CD14-positive monocyte (primary cell): Measurements from ENCODE around the gene SNRNP27. TPM values are rescaled to one million over a fixed set of nuclear protein-coding genes. Genes with fewer than 3 reads are reported as not detected.
A peak's percentile ranks its signal among the peaks of the same experiment; 100 is the strongest.

Source experiments
- DNase-seq, 3 donors: peaks; one replicate each; pipeline ENCODE4 v3.0.0-alpha.2; 2011 to 2022
- H2AFZ ChIP-seq: 2 replicates; pipeline ENCODE4 v1.6.0; 2012; ENCODE audit warnings: mild to moderate bottlenecking, low read depth, low read length, inconsistent platforms; ENCODE audit not compliant: insufficient read depth, poor library complexity, severe bottlenecking
- H3K27ac ChIP-seq, 2 donors: 1 replicate in 1 of 2; 2 replicates in 1 of 2; pipeline ENCODE4 v1.5.1; 2012 to 2013; ENCODE audit warnings: low read length in 2 of 2, control low read depth in 1 of 2, inconsistent platforms in 1 of 2, low read depth in 1 of 2, mild to moderate bottlenecking in 1 of 2
- H3K27me3 ChIP-seq, 2 donors: one replicate each; pipeline versions ENCODE4 v1.6.0 to v1.6.1; 2011 to 2013; ENCODE audit warnings: low read length in 2 of 2; ENCODE audit not compliant: control insufficient read depth in 2 of 2, insufficient read depth in 2 of 2
- H3K36me3 ChIP-seq, 2 donors: replicated peaks in 1 of 2; 1 replicate in 1 of 2; 2 replicates in 1 of 2; pipeline versions ENCODE4 v1.5.1 to v1.6.1; 2012 to 2013; ENCODE audit warnings: low read length in 2 of 2, control low read depth in 1 of 2, inconsistent platforms in 1 of 2, mild to moderate bottlenecking in 1 of 2; ENCODE audit not compliant: insufficient read depth in 2 of 2, control insufficient read depth in 1 of 2
- H3K4me1 ChIP-seq, 2 donors: 1 replicate in 1 of 2; 2 replicates in 1 of 2; pipeline versions ENCODE4 v1.5.1 to v1.6.1; 2012 to 2013; ENCODE audit warnings: low read length in 2 of 2, control low read depth in 1 of 2, inconsistent platforms in 1 of 2, mild to moderate bottlenecking in 1 of 2, moderate library complexity in 1 of 2; ENCODE audit not compliant: insufficient read depth in 2 of 2, control insufficient read depth in 1 of 2
- H3K4me2 ChIP-seq: replicated peaks from 2 replicates; pipeline ENCODE3; 2012; ENCODE audit warnings: low read length, moderate library complexity, mild to moderate bottlenecking; ENCODE audit not compliant: poor library complexity, severe bottlenecking; ENCODE audit errors: extremely low read depth
- H3K4me3 ChIP-seq, 3 experiments: fragments of 200-600 bp in 1 of 3; sonication (generic) in 1 of 3; replicated peaks in 1 of 3; 1 replicate in 2 of 3; 2 replicates in 1 of 3; pipeline ENCODE4 v1.5.1; 2011 to 2013; ENCODE audit warnings: low read length in 3 of 3, mild to moderate bottlenecking in 3 of 3, control low read depth in 2 of 3, low read depth in 2 of 3, inconsistent platforms in 1 of 3, moderate library complexity in 1 of 3
- H3K79me2 ChIP-seq: 2 replicates; pipeline ENCODE4 v1.6.0; 2012; ENCODE audit warnings: mild to moderate bottlenecking, control low read depth, inconsistent platforms, low read length, moderate library complexity; ENCODE audit not compliant: insufficient read depth
- H3K9ac ChIP-seq: 2 replicates; pipeline ENCODE4 v1.6.0; 2017; ENCODE audit warnings: low read length, mild to moderate bottlenecking; ENCODE audit not compliant: insufficient read depth, poor library complexity, severe bottlenecking
- H3K9me3 ChIP-seq, 2 donors: replicated peaks in 1 of 2; 1 replicate in 1 of 2; 2 replicates in 1 of 2; pipeline versions ENCODE4 v1.5.1 to v1.6.1; 2012 to 2013; ENCODE audit warnings: low read length in 2 of 2, control low read depth in 1 of 2; ENCODE audit not compliant: control insufficient read depth in 1 of 2, insufficient read depth in 1 of 2
- H4K20me1 ChIP-seq: 2 replicates; pipeline ENCODE4 v1.6.0; 2012; ENCODE audit warnings: mild to moderate bottlenecking, low read length, control low read depth, moderate library complexity; ENCODE audit not compliant: insufficient read depth
- H3K27ac Mint-ChIP-seq, 7 donors: one replicate each; pipeline ENCODE4 v1.8.0; 2020; ENCODE audit warnings: mild to moderate bottlenecking in 7 of 7, mixed read lengths in 7 of 7, moderate library complexity in 6 of 7, inconsistent platforms in 2 of 7
- H3K27me3 Mint-ChIP-seq, 3 donors: one replicate each; pipeline ENCODE4 v1.8.0; 2021 to 2022; ENCODE audit warnings: low read depth in 3 of 3, mild to moderate bottlenecking in 3 of 3, mixed read lengths in 3 of 3, moderate library complexity in 3 of 3, inconsistent platforms in 1 of 3
- H3K36me3 Mint-ChIP-seq, 2 donors: one replicate each; pipeline ENCODE4 v1.8.0; 2020; ENCODE audit warnings: mixed read lengths in 2 of 2, inconsistent platforms in 1 of 2, mild to moderate bottlenecking in 1 of 2
- H3K4me1 Mint-ChIP-seq: one replicate; pipeline ENCODE4 v1.8.0; 2020; ENCODE audit warnings: mild to moderate bottlenecking, mixed read lengths
- H3K4me3 Mint-ChIP-seq, 2 donors: one replicate each; pipeline ENCODE4 v1.8.0; 2020; ENCODE audit warnings: mild to moderate bottlenecking in 2 of 2, mixed read lengths in 2 of 2, moderate library complexity in 1 of 2
- H3K9me3 Mint-ChIP-seq, 7 donors: one replicate each; pipeline ENCODE4 v1.8.0; 2020 to 2022; ENCODE audit warnings: mixed read lengths in 7 of 7, mild to moderate bottlenecking in 6 of 7, moderate library complexity in 6 of 7, inconsistent platforms in 2 of 7
- WGBS: methylation state at CpG from one replicate; pipeline ENCODE4 v1.1.5; 2013; ENCODE audit warnings: missing lambda C conversion rate; ENCODE audit not compliant: insufficient coverage; 5-methylcytosine and 5-hydroxymethylcytosine counted together
- intact Hi-C, 2 donors: fragments of 100-400 bp; cut with micrococcal nuclease; formaldehyde crosslinking; loops; one replicate each; pipeline versions ENCODE4 v1.15.0 to v1.15.1; 2023
- polyA plus RNA-seq, 3 donors: library from polyadenylated mRNA; depleted of rRNA in 1 of 3; unstranded in 2 of 3; stranded (reverse) in 1 of 3; fragments of 300-500 nt in 2 of 3; fragments of >200 nt in 1 of 3; fragmentation: Illumina TruSeq in 2 of 3; gene quantifications; 1 replicate in 2 of 3; 2 replicates in 1 of 3; pipeline ENCODE4 v1.2.3, GENCODE V29; 2012 to 2021
- small RNA-seq: library from RNA; depleted of rRNA; stranded (forward); fragments of <200 nt; gene quantifications from one replicate; pipeline ENCODE3, GENCODE V24; 2012; ENCODE audit warnings: low read depth; ENCODE audit not compliant: insufficient read length
- TF ChIP-seq, protein P1 (sequence below): fragments of 200-600 bp; IDR thresholded peaks from one replicate; pipeline ENCODE4 v1.8.0; 2022; ENCODE audit warnings: antibody characterized with exemption, mild to moderate bottlenecking

The SNRNP27 gene
- polyA plus RNA-seq, 3 donors, result 15.6 to 54.8 (median 47.4) TPM

GRCh38 chr2:69952336-69953115 lies 58.8 kb downstream of the SNRNP27 start:
- H3K4me2 ChIP-seq, result peak overlapping the region; percentile 15
- no peaks in the 10 kb centered on the region for H3K79me2 ChIP-seq
- Mint-ChIP-seq H3K4me1 (peaks cover 61% of the 10 kb centered on the region), H3K4me3 (peak overlapping the region; percentile 32 to 61), H3K9me3 (peaks cover 0 to 3% (median 0%) of the 10 kb centered on the region in 7 donors), H3K27me3 (peaks cover 0 to 3% (median 0%) of the 10 kb centered on the region in 3 donors), H3K27ac (peak overlapping the region; percentile 73 to 92 (median 90)), H3K36me3 (no peaks in the 10 kb centered on the region)
- H3K9ac ChIP-seq, result no peak overlapping the region
- H3K9me3 ChIP-seq, result no peaks in the 10 kb centered on the region
- H3K4me1 ChIP-seq, result peaks cover 45 to 63% of the 10 kb centered on the region in 2 donors
- H3K4me3 ChIP-seq, result peak overlapping the region in 1 of 3 experiments; percentile 16
- H4K20me1 ChIP-seq, result no peaks in the 10 kb centered on the region
- H3K27ac ChIP-seq, result peak overlapping the region; percentile 29 to 58
- peak in 2 of 3 donors; percentile 33 to 44 for DNase-seq
- 41% methylated on average over 3 of the region's 6 CpGs for WGBS
- no peaks in the 10 kb centered on the region for H3K27me3 ChIP-seq
- intact Hi-C loops, result no loop called here
- TF ChIP-seq, protein P1, sequence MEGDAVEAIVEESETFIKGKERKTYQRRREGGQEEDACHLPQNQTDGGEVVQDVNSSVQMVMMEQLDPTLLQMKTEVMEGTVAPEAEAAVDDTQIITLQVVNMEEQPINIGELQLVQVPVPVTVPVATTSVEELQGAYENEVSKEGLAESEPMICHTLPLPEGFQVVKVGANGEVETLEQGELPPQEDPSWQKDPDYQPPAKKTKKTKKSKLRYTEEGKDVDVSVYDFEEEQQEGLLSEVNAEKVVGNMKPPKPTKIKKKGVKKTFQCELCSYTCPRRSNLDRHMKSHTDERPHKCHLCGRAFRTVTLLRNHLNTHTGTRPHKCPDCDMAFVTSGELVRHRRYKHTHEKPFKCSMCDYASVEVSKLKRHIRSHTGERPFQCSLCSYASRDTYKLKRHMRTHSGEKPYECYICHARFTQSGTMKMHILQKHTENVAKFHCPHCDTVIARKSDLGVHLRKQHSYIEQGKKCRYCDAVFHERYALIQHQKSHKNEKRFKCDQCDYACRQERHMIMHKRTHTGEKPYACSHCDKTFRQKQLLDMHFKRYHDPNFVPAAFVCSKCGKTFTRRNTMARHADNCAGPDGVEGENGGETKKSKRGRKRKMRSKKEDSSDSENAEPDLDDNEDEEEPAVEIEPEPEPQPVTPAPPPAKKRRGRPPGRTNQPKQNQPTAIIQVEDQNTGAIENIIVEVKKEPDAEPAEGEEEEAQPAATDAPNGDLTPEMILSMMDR, result peak; percentile 25
- no peaks in the 10 kb centered on the region for H3K36me3 ChIP-seq
- peak overlapping the region; percentile 52 for H2AFZ ChIP-seq

DNA sequence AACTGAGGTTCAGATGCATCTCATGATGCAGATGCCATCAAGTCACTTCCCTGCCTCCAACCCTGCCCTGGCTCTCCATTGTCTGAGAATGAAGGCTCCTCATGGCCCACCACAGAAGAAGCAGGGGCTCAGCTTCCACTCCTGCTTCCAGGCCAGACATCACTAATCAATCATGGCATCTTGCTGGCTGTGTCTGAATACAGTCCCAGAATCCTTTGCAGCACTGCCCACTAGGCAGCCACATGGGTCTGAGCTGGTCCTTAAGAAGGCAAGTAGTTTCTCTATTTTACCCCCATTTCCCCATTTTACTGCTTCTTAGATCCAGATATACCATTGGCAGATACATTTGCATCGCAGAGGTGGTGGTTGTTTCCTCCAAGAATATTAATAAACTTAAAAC lies 60.3 kb downstream of the SNRNP27 start:
- Mint-ChIP-seq H3K4me1 (peaks cover 50% of the 10 kb centered on the region), H3K27ac (peak overlapping the region in 2 of 7 donors; percentile 4 to 20), H3K36me3 (no peaks in the 10 kb centered on the region), H3K27me3 (peaks cover 0 to 8% (median 0%) of the 10 kb centered on the region in 3 donors), H3K9me3 (peaks cover 0 to 3% (median 0%) of the 10 kb centered on the region in 7 donors), H3K4me3 (no peak overlapping the region)
- H3K4me1 ChIP-seq, result peaks cover 32 to 50% of the 10 kb centered on the region in 2 donors
- no peak overlapping the region for H2AFZ ChIP-seq
- H3K27ac ChIP-seq, result no peak overlapping the region
- no peak overlapping the region for H3K4me2 ChIP-seq
- no peaks in the 10 kb centered on the region for H4K20me1 ChIP-seq
- intact Hi-C loops, result no loop called here
- H3K36me3 ChIP-seq, result no peaks in the 10 kb centered on the region
- TF ChIP-seq, protein P1, result no peak
- H3K9me3 ChIP-seq, result no peaks in the 10 kb centered on the region
- no peak overlapping the region for H3K4me3 ChIP-seq
- WGBS, result no CpG with 5 or more reads among the region's 1 CpG
- H3K79me2 ChIP-seq, result no peaks in the 10 kb centered on the region
- no peak overlapping the region for H3K9ac ChIP-seq
- no peak for DNase-seq
- H3K27me3 ChIP-seq, result no peaks in the 10 kb centered on the region

Small RNA genes lying within 50 kb of the gene (small RNA-seq; reads per million reads assigned to genes)
- not detected for gene RPL23AP92

Other genes starting within 250 kb of the SNRNP27 start
- gene ANXA4, start 151.8 kb upstream of the SNRNP27 start, polyA plus RNA-seq, result 10 to 100 TPM; 30.0 to 95.7 (median 64.7) TPM
- gene GMCL1, start 64.3 kb upstream of the SNRNP27 start, polyA plus RNA-seq, result 10 to 100 TPM in 1 of 3 donors, 1 to 10 TPM in 2; 4.4 to 15.1 (median 9.4) TPM
- gene MXD1, start 21.2 kb downstream of the SNRNP27 start, polyA plus RNA-seq, result 100 to 1,000 TPM in 2 of 3 donors, 10 to 100 TPM in 1; 83.1 to 247 (median 112) TPM
- under 1 TPM; 0.25 to 0.52 (median 0.27) TPM for gene ASPRV1, start 67.7 kb downstream of the SNRNP27 start, polyA plus RNA-seq
- gene PCBP1, start 193.5 kb downstream of the SNRNP27 start, polyA plus RNA-seq, result 100 to 1,000 TPM; 178 to 299 (median 194) TPM